HG03558 (cell line): ENCODE results near the gene ANTKMT.
A peak's percentile ranks its signal among the peaks of the same experiment; 100 is the strongest.

ENCODE experiments used
- ATAC-seq: cut with Tn5 transposase; IDR thresholded peaks from one replicate; pipeline ENCODE4 v1.9.1; 2021; ENCODE audit warnings: moderate number of reproducible peaks; ENCODE audit not compliant: unreplicated experiment; ENCODE audit errors: extremely low read depth

The ANTKMT gene

GRCh38 chr16:720990-721764 is at the start of gene ANTKMT:
TSS of gene ANTKMT (plus strand) at chr16:721146. CDS start at chr16:721275, 129 bp downstream.
- peak; percentile 40 for ATAC-seq

- no peak for ATAC-seq
These were observed 49.4 kb upstream of the ANTKMT start for GRCh38 chr16:671353-672131.

- ATAC-seq, result no peak
These were observed 48.6 kb upstream of the ANTKMT start for GRCh38 chr16:672371-672770.

GRCh38 chr16:672851-673250 is 48.1 kb upstream of the ANTKMT start:
- ATAC-seq, result no peak

- no peak for ATAC-seq
These were observed 47.5 kb upstream of the ANTKMT start for GRCh38 chr16:673399-673991.

- ATAC-seq, result no peak
These were observed 46.6 kb upstream of the ANTKMT start for GRCh38 chr16:674214-674881.

GRCh38 chr16:674968-675883 is 45.7 kb upstream of the ANTKMT start, which contains the start of gene RHBDL1:
TSS of gene RHBDL1 (plus strand) at chr16:675671. CDS start at chr16:675791, 120 bp downstream.
- no peak for ATAC-seq

GRCh38 chr16:675884-676564 is 44.9 kb upstream of the ANTKMT start:
- no peak for ATAC-seq

GRCh38 chr16:676565-676902 is 44.4 kb upstream of the ANTKMT start:
- ATAC-seq, result no peak

GRCh38 chr16:676913-677312 is 44.0 kb upstream of the ANTKMT start:
- ATAC-seq, result no peak

- no peak for ATAC-seq
These were observed 43.4 kb upstream of the ANTKMT start for GRCh38 chr16:677316-678190.

- ATAC-seq, result no peak
These were observed 42.6 kb upstream of the ANTKMT start for GRCh38 chr16:678209-678857.

GRCh38 chr16:678858-679813 is 41.8 kb upstream of the ANTKMT start:
- no peak for ATAC-seq

- no peak for ATAC-seq
These were observed 40.9 kb upstream of the ANTKMT start, which contains the start of gene STUB1 for GRCh38 chr16:679814-680624. TSS of gene STUB1 (plus strand) at chr16:680410. CDS start at chr16:680526, 116 bp downstream.

GRCh38 chr16:680625-680945 is 40.4 kb upstream of the ANTKMT start:
- no peak for ATAC-seq
